GM19397 (cell line): ENCODE measurements around the gene BORCS6.
"Not testable (repeated sequence)": the region's sequence is repeated elsewhere in the genome, so short reads cannot be mapped to it uniquely, and the experiment has no call there.

Experiments used
- ATAC-seq: cut with Tn5 transposase; IDR thresholded peaks from one replicate; pipeline ENCODE4 v1.9.1; 2021; ENCODE audit warnings: mild to moderate bottlenecking, moderate library complexity; ENCODE audit not compliant: unreplicated experiment

The BORCS6 gene

DNA sequence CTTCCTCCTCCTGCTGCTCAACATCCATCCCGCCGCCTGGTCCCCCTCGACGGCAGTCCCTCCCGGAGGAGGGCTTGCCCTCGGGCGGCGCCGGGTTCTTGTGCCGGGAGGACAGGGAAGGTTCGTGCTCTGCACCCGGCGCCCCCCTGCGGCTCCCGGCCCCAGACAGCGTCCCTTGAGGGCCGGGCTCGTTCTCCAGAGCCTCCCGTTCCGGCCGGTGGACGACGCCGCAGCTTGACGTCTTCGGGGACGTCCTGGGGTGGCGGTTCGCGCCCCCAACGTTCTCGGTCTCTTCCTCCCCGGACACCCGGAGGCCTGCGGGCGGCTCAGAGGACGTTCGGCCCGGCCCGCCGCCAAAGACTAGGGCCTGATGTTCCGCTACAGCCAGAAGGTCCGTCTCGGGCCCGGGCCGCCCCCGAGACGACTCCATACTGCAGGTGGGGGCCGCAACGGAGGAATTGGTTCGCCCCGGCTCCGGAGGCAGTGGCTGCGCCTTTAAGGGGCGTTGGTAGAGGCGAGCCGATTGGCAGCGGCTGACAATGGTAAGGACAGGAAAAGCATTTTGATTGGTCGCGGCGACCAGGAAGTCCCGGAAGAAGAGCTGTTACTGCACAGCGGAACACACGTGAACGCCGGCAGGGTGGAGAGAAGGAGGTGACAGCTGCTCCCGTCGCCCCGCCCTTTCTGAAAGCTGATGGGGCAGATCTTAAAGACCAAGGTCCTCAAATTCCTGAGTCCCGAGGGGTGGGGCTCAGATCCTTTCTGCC, at the start of gene BORCS6:
Gene BORCS6 (minus strand): TSS at position 470 of the 767 bp plus-strand sequence. CDS start 40 bp downstream, at position 430.
- peak; percentile 48 for ATAC-seq

- ATAC-seq = no peak
Measured at GRCh38 chr17:8237886-8238285, 47.9 kb upstream of the BORCS6 start.

GRCh38 chr17:8237175-8237574, 47.2 kb upstream of the BORCS6 start:
- no peak for ATAC-seq

DNA sequence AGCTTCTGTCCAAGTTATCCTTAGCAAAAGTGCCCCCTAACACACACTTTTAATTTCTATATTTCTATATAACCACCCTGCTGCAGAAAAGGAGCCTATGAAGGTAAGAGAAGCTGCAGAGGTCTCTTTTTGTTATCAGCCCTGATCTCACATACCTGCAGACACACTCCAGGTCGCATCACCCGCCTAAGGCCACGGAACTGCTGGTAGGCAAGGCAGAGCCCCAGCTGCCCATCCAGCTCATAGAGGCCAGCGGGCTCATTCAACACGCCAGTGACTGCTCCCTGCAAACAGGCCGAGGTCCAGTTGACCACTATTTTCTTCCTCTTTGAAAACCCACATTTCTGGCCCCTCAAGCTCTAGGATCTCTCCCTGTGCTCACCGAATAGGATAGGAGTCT, 45.7 kb upstream of the BORCS6 start:
- ATAC-seq = no peak

DNA sequence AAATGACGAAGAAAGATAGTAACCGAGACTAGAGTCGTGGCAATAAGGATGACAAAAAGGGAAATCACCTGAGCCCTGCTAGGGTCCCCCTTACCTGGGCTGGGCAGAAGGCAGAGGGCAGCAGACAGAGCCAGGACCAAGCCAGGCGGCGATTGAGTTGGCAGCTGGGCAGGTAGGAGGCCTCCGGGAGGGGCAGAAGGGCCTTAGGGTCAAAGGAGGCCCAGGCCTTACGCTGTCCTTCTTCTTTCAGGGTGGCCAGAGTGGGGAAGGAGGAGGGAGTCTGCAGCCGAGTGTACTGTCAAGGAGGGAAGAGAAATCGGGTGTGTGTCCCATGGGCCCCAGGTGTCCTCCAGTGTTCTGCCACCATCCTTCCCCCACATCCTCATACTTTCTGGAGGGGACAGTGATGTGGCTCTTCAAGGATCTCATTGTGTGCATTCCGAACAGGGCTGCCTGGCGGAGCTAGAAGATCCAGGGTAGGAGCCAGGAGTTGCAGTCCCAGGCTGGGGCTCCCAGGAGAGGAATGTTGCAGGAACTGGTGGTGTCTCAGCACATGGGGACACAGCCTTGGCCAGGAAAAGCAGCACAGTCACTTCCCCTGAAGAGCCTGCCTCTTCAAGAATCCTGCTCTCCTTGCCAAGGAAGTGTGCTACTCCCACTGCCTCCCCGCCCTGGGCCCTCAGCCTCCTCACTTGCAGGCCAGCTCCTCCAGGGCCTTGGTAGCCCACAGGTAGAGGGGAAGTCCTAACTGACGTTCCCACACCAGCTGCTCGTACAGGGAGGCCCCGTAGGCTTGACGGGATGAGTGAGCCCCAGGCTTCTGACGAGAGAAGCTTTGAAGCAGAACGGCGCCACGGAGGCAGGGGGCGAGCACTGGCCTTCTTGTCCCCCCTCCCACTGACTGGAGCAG, 44.6 kb upstream of the BORCS6 start:
- ATAC-seq = no peak

GRCh38 chr17:8231701-8232100, 41.7 kb upstream of the BORCS6 start:
- no peak for ATAC-seq

GRCh38 chr17:8227238-8227581, 37.2 kb upstream of the BORCS6 start:
- no peak for ATAC-seq

GRCh38 chr17:8226536-8227237, 36.7 kb upstream of the BORCS6 start:
- no peak for ATAC-seq

DNA sequence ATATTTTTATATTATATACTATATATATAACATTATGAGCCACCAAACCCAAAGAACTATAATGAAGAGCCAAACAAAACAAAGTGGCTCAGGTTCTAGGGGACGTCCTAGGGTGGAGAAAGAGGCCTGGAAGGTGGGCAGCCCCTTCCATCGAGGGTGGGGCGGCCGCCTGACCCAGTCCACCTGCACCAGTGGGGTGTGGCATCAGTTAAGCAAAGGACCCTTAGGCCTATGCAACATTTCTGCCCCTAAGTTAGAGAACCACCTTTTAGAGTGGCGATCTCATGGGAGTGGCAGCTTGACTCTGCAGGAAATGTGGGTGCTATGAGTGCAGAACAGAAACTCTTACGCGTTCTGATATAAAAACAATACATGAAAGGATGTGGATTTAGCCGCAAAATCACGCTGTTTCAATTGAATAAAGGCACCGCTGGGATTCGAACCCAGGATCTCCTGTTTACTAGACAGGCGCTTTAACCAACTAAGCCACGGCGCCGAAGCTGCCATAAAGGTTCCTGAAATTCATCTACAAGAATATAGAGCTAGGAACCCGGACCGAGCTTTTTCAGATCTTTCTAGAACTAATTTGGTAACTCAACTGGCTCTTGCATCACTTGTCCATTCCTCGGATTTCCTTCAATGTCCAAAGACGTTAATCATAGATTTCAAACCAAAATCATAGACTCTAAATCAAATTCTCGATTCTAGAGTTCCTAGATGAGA, 36.0 kb upstream of the BORCS6 start:
- no peak for ATAC-seq

- no peak for ATAC-seq
Measured at GRCh38 chr17:8224891-8225812, 35.2 kb upstream of the BORCS6 start.

- peak; percentile 9 for ATAC-seq
Measured at GRCh38 chr17:8223356-8224126, 33.6 kb upstream of the BORCS6 start.

- peak; percentile 34 for ATAC-seq
Measured at GRCh38 chr17:8222630-8223355, 32.8 kb upstream of the BORCS6 start.

DNA sequence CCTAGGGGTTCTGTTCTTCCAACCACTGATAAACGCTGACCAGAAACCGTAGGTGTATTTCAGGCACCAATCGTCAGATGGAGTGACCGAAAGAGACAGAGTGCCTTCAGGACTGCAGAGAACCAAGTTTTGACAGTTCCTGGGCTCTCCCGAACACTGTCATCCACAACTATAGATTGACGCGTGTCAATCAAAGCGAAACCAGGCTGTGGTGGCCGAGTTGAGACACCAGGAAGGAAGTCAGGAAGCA, 32.3 kb upstream of the BORCS6 start:
- peak; percentile 29 for ATAC-seq

DNA sequence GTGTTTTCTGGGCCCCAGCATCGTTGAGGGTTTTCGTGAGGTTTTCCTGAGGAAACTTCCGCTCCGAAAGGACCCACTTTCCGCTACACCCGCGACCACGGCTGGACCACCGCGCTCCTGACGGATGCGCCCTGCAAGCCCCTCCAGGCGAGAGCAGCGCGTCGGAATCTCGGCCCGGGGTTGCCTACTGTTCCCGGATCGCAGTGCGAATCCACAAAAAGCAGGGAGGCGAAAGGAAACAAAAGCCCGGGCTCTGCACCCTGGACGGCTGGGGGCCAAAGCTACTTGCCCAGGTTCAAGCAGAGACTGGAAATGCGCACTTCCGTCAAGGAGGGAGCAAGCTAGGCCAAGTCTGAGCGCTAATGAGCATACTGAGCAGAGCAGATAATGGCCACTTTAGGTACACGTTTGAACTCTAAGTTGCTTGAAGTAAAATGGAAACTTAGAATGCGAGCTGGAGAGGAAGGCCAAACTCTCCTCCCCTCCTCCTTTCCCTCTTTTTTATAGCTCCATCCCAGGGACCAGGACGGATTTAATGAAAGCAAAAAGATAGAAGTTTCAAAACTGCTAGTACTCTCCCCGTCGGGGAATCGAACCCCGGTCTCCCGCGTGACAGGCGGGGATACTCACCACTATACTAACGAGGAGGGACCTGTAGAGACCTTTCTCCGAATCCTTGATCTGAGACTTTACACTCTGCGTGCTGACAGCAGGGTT, 31.8 kb upstream of the BORCS6 start:
- ATAC-seq = peak; percentile 36

DNA sequence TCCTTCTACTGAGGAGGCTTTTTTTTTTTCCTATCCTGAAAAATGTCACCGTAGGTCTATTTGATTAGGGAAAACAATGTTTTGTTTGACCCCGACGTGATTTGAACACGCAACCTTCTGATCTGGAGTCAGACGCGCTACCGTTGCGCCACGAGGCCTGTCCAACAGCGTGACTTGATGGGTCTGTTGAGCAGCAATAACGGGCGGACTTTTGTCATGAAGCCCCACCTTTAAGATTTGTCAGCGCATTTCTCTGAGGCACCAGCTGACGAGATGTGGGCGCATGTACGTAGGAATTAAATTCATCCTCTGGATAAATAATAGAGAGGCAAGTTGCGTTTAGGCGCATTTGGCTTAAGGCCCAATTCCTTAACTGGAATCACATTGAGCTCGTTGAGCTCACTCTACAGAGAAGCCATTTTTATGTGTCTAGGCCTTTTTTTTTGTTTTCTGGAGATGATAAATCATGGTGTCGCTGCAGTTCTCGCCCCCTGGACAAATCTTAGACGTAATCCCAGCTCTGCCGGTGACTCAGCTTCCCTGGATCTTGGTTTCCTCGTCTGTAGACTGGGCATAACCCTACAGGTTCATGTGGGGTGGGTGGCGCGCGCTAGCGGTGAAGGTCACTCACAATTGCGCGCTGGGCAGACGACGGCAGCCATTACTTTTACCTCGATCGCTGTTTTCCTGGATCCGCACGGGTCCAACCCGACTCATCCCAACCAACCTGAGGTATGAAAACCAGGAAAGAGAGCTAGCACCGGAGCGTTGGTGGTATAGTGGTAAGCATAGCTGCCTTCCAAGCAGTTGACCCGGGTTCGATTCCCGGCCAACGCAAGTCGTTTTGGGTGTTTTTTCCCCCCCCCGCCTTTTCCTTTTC, 31.0 kb upstream of the BORCS6 start:
- ATAC-seq = peak; percentile 27

DNA sequence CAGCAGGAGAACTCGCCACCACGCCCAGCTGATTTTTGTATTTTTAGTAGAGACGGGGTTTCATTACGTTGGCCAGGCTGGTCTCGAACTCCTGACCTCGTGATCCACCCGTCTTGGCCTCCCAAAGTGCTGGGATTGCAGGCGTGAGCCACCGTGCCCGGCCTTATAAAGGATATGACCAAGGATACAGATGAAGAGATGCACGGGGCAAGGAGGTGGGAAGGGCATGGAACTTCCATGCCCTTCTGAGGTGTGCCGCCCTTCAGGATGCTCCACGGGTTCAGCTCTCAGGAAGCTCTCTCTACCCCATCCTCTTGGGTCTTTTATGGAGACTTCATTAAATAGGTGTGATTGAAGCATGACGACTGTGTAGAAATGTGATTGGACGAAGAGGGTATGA, 24.0 kb upstream of the BORCS6 start:
- not testable (repeated sequence) for ATAC-seq
